B cell (primary cell): ENCODE results near the gene COL1A1. TPM values are rescaled to one million over a fixed set of nuclear protein-coding genes. Genes with fewer than 3 reads are reported as not detected.

ENCODE experiments used
- ATAC-seq: fragments of 200-7000 bp; cut with Tn5 transposase; one replicate; pipeline ENCODE4 v1.10.0; 2021; ENCODE audit warnings: low read depth, mild to moderate bottlenecking, moderate number of reproducible peaks, moderate library complexity
- CTCF ChIA-PET: fragments of 350-600 bp; sonication (Branson Sonifier 250); formaldehyde crosslinking; loops from one replicate; lab custom pipeline; 2021; ENCODE audit warnings: antibody characterized with exemption, inconsistent platforms; lab: Charles Lee
- POLR2A ChIA-PET: fragments of 350-600 bp; sonication (Branson Sonifier 250); formaldehyde crosslinking; loops from one replicate; lab custom pipeline; 2021; ENCODE audit warnings: antibody characterized with exemption; lab: Charles Lee
- DNase-seq: peaks from one replicate; pipeline ENCODE4 v3.0.0; 2013
- H2AFZ ChIP-seq: 2 replicates; pipeline ENCODE4 v1.6.1; 2012; ENCODE audit warnings: mild to moderate bottlenecking, low read depth, low read length; ENCODE audit not compliant: insufficient read depth, poor library complexity, severe bottlenecking
- H3K27ac ChIP-seq, 2 donors: 1 replicate in 1 of 2; 2 replicates in 1 of 2; pipeline ENCODE4 v1.5.1; 2012 to 2013; ENCODE audit warnings: low read length in 2 of 2, mild to moderate bottlenecking in 2 of 2, moderate library complexity in 1 of 2
- H3K27me3 ChIP-seq, 4 experiments: fragments of 200-600 bp in 1 of 4; sonication (generic) in 1 of 4; replicated peaks in 1 of 4; 1 replicate in 2 of 4; 2 replicates in 2 of 4; pipeline versions ENCODE4 v1.6.1 to v1.7.0; 2013 to 2016; ENCODE audit warnings: low read length in 3 of 4, mild to moderate bottlenecking in 2 of 4, mixed read lengths in 1 of 4, moderate library complexity in 1 of 4; ENCODE audit not compliant: insufficient read depth in 4 of 4, control insufficient read depth in 3 of 4; ENCODE audit errors: control extremely low read depth in 1 of 4
- H3K36me3 ChIP-seq, 2 experiments: replicated peaks in 1 of 2; 1 replicate in 1 of 2; 2 replicates in 1 of 2; pipeline versions ENCODE4 v1.6.1 to v1.7.1; 2013; ENCODE audit warnings: low read length in 1 of 2; ENCODE audit not compliant: insufficient read depth in 2 of 2, control insufficient read depth in 1 of 2; ENCODE audit errors: control extremely low read depth in 1 of 2, extremely low read depth in 1 of 2
- H3K4me1 ChIP-seq, 2 donors: fragments of 200-600 bp in 1 of 2; sonication (generic) in 1 of 2; 1 replicate in 1 of 2; 2 replicates in 1 of 2; pipeline versions ENCODE4 v1.5.1 to v1.6.1; 2013 to 2017; ENCODE audit warnings: low read length in 2 of 2; ENCODE audit not compliant: control insufficient read depth in 2 of 2, insufficient read depth in 2 of 2
- H3K4me2 ChIP-seq: replicated peaks from 2 replicates; pipeline ENCODE3; 2012; ENCODE audit warnings: mild to moderate bottlenecking, low read depth, low read length; ENCODE audit not compliant: poor library complexity, severe bottlenecking
- H3K4me3 ChIP-seq, 5 experiments: fragments of 200-600 bp in 1 of 5; sonication (generic) in 1 of 5; 1 replicate in 3 of 5; 2 replicates in 2 of 5; pipeline versions ENCODE4 v1.5.1 to v1.7.0; 2011 to 2016; ENCODE audit warnings: low read length in 4 of 5, mild to moderate bottlenecking in 4 of 5, low read depth in 2 of 5, control low read depth in 1 of 5, moderate library complexity in 1 of 5; ENCODE audit not compliant: insufficient read depth in 1 of 5; ENCODE audit errors: control extremely low read depth in 1 of 5, extremely low read depth in 1 of 5
- H3K79me2 ChIP-seq: fragments of 200-600 bp; sonication (generic); one replicate; pipeline ENCODE4 v1.6.0; 2016; ENCODE audit warnings: low read length; ENCODE audit not compliant: control insufficient read depth, insufficient read depth
- H3K9ac ChIP-seq: fragments of 200-600 bp; sonication (generic); 2 replicates; pipeline ENCODE4 v1.6.1; 2017; ENCODE audit warnings: mild to moderate bottlenecking, low read length, moderate library complexity
- H3K9me3 ChIP-seq, 3 donors: one replicate each; pipeline versions ENCODE4 v1.6.1 to v1.7.1; 2013; ENCODE audit warnings: low read length in 2 of 3; ENCODE audit not compliant: control insufficient read depth in 2 of 3, insufficient read depth in 1 of 3; ENCODE audit errors: control extremely low read depth in 1 of 3
- H4K20me1 ChIP-seq: 2 replicates; pipeline ENCODE4 v1.6.0; 2012; ENCODE audit warnings: mild to moderate bottlenecking, low read length; ENCODE audit not compliant: insufficient read depth, control insufficient read depth, poor library complexity, severe bottlenecking
- H3K27ac Mint-ChIP-seq: one replicate; pipeline ENCODE4 v1.8.0; 2021; ENCODE audit warnings: mixed read lengths
- H3K27me3 Mint-ChIP-seq: one replicate; pipeline ENCODE4 v1.8.0; 2021; ENCODE audit warnings: mixed read lengths
- H3K4me1 Mint-ChIP-seq: one replicate; pipeline ENCODE4 v1.8.0; 2021; ENCODE audit warnings: mixed read lengths
- H3K4me3 Mint-ChIP-seq: one replicate; pipeline ENCODE4 v1.8.0; 2021; ENCODE audit warnings: mixed read lengths
- H3K9me3 Mint-ChIP-seq: one replicate; pipeline ENCODE4 v1.8.0; 2022; ENCODE audit warnings: mixed read lengths; ENCODE audit not compliant: insufficient read depth
- CTCF ChIP-seq: fragments of 200-600 bp; IDR thresholded peaks from one replicate; pipeline ENCODE4 v1.8.0; 2022; ENCODE audit warnings: antibody characterized with exemption, mild to moderate bottlenecking
- EZH2 ChIP-seq: IDR thresholded peaks from 2 replicates; pipeline ENCODE4 v1.6.1; 2012; ENCODE audit warnings: borderline replicate concordance, low read depth, mild to moderate bottlenecking, moderate library complexity, low read length; ENCODE audit not compliant: insufficient read depth, poor library complexity, severe bottlenecking
- WGBS: methylation state at CpG from one replicate; pipeline ENCODE4 v1.1.5; 2013; ENCODE audit warnings: missing lambda C conversion rate; ENCODE audit not compliant: insufficient coverage; 5-methylcytosine and 5-hydroxymethylcytosine counted together
- intact Hi-C: fragments of 100-400 bp; cut with micrococcal nuclease; formaldehyde crosslinking; loops from one replicate; pipeline ENCODE4 v1.10.0; 2022
- polyA plus RNA-seq: library from polyadenylated mRNA; depleted of rRNA; stranded (reverse); fragments of >200 nt; gene quantifications from 2 replicates; pipeline ENCODE4 v1.2.3, GENCODE V29; 2012
- total RNA-seq, 2 donors: library from RNA; stranded (reverse); fragments of 120-200 nt in 1 of 2; gene quantifications; 1 replicate in 1 of 2; 2 replicates in 1 of 2; pipeline versions ENCODE4 v1.2.3 to v1.2.4, GENCODE V29; 2013 to 2022

The COL1A1 gene
- total and polyA plus RNA-seq, 2 donors (not counting 1 experiment from before 2014, with no cell fraction given), result 0.66 to 9.1 TPM

- ATAC-seq, result no peak
- Histone ChIP-seq H3K4me2 (no peak overlapping the region), H3K27ac (no peak overlapping the region), H3K9ac (no peak overlapping the region), H3K79me2 (peaks cover 17% of the 10 kb centered on the region), H2AFZ (no peak overlapping the region), H3K36me3 (peaks cover 8 to 72% of the 10 kb centered on the region in 2 experiments), H4K20me1 (peaks cover 78% of the 10 kb centered on the region), H3K4me3 (no peak overlapping the region), H3K9me3 (no peaks in the 10 kb centered on the region), H3K4me1 (peaks cover 12 to 24% of the 10 kb centered on the region in 2 donors), H3K27me3 (peaks cover 0 to 3% (median 0%) of the 10 kb centered on the region in 4 experiments)
- Mint-ChIP-seq H3K4me1 (peaks cover 29% of the 10 kb centered on the region), H3K9me3 (no peaks in the 10 kb centered on the region), H3K4me3 (no peak overlapping the region), H3K27ac (no peak overlapping the region), H3K27me3 (peaks cover 4% of the 10 kb centered on the region)
- intact Hi-C loops, result no loop called here
- DNase-seq, result no peak
- TF ChIP-seq EZH2 (no peak), CTCF (no peak)
- ChIA-PET CTCF (interaction anchor here (0.8 to 2.5 kb wide), 5 partner anchors 16 to 42 kb away, joined by 3 to 9 read pairs (median 3); no protein-coding TSS in a partner anchor), POLR2A (interaction anchor here (0.8 kb wide), 1 partner anchor 11 kb away, joined by 5 read pairs; no protein-coding TSS in a partner anchor)
- 94% methylated on average over 12 of the region's 16 CpGs for WGBS
These were observed 65.9 kb downstream of the COL1A1 start for GRCh38 chr17:50135316-50136095.
